ENCODE results near the gene TMEM143.
"Not testable (repeated sequence)": the region's sequence is repeated elsewhere in the genome, so short reads cannot be mapped to it uniquely, and the experiment has no call there.

The TMEM143 gene

DNA sequence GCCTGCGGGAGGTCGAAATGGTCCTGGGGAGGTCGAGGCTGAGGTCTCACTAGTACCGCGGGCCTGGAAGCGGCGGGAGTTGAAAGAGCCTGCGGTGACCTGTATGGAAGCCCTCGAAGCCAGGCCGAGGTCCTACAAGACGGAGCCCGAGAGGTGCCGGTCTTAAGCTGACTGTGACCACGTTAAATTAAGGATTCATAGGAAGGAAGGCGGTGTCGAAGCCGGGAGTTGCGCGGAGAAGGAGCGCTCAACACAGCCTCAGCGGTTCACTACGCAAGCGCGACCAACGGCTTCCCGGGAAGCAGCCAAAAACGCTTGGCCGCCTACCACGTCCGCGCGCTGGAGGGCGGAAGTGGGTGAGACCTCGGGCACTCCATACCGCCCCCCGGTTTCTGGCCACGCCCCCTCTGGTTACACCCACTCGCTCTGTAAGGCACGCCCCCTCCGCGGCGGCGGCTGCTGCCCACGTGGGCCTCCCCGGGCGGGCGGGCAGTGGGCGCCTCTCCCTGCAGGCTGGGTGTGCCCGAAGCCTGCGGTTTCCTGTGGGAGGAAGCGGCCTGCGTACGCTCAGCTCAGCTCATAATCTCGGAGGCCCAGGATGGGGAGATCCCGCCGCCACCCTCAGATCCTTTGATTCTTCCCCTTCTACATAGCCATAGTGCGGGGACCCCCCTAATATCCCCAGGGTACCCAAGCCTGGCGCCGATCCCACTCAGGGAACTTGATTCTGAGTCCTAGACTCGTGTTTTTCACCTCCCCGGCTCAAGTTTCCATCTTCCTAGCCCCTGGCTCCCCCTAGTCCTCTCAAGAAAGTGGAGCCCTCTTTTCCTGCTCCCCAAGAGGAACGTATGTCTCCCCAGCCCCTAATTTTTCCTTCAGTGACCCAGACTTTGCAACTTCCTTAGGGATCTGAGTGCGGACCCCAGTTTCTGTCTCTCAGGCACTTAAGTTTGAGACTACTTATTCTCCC is 41.8 kb downstream of the TMEM143 start:
- DNase-seq: peak; percentile 97

DNA sequence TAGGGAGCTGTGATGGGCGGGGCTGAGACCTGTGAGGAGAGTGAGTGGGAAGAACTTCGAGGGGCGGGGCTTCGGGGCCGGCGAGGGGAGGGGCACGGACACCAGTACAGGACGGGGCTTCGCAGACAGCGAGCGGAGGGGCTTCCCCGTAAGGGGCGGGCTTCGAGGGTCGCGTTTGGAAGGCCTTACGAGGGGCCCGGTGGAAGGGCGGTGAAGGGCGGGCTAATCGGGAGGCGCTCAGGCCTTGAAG is 42.4 kb downstream of the TMEM143 start:
- DNase-seq: peak; percentile 85

DNA sequence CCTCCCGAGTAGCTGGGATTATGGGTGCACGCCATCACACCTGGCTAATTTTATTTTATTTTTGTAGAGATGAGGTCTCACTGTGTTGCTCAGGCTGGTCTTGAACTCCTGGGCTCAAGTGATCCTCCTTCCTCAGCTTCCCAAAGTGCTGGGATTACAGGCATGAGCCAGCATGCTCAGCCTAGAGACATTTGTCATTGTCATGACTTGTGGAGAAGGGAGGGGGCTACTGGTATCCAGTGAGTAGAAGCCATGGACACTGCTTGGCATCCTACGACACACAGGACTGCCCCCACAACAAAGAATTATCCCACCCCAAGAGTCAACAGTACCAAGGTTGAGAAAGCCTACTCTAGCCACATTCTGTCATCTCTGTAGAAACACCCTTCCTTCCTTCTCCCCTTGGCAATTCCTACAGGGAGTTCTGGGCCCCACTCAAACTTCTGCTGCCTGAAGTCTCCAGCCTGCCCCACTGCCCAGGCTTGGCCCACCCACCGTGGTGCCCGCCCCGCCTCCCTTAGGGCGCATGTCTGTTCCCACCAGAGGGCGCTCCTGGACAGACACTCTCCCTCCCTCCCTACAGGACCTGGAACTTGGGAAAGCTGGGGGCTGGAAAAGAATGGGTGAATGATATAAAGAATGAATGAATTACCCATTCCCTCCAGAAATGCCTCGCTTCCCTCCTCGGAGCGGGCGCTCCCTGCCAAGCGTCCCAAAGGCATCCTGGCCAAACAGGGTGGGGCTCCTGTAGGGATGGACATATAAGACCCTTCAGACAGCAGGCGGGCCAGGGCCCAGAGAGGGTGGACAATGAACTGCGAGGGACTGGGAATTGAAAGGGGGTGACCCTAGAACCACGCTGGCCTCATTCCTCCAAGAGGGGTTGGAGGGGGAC is 43.8 kb downstream of the TMEM143 start:
- peak; percentile 86 for DNase-seq

DNA sequence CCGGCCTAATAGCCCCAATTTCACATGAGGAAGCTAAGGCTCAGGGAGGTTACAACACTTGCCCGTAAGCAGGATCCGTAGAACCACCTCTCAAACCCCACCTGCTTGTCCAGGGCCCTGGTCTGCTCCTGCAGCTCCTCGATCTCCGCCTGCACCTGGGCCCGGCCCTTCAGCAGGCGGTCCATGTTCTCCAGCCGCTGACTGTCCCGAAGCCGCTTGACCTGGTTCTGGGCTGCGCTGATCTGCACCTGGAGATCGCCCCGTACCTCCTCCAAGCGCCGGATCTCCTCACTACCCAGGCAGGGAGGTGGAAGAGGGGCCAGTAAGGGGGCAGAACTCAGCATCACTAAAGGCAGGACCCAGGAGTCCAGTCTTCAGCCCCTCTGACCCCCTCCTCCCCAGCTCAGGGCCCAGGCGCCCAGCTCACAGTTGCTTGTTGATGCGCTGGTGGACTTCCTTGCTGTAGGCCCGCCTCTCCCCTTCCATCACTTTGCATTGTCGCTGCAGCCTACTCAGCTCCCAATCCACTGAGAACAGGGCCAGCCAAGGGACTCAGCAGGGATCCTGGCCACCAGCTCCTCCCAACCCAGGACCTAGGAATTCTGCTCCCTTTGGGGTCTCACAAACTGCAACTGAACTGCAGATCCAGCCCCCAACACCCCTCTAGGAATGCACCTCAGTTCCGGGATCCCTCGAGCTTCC is 45.3 kb downstream of the TMEM143 start:
- no peak for DNase-seq

DNA sequence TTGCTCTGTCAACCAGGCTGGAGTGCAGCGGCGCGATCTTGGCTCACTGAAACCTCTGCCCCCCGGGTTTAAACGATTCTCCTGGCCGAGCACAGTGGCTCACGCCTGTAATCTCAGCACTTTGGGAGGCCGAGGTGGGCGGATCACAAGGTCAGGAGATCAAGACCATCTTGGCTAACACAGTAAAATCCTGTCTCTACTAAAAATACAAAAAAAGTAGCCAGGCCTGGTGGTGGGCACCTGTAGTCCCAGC is 46.1 kb downstream of the TMEM143 start:
- DNase-seq: not testable (repeated sequence)

DNA sequence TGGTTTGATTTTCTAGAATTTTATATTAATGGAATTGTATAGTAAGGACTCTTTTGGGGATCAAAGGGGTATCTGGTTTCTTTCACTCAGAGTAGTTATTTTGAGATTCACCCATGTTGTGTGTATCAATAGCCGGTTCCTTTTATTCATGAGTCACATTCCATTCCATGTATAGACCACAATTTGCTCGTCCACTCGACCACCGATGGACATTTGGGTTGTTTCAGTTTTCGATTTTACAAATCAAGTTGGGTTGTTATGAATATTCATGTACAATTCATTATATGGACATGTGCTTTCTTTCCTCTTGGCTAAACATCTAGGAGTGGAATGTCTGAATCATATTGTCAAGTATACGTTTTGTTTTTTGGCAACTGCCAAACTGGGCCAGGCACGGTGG is 48.0 kb downstream of the TMEM143 start:
- DNase-seq: no peak

DNA sequence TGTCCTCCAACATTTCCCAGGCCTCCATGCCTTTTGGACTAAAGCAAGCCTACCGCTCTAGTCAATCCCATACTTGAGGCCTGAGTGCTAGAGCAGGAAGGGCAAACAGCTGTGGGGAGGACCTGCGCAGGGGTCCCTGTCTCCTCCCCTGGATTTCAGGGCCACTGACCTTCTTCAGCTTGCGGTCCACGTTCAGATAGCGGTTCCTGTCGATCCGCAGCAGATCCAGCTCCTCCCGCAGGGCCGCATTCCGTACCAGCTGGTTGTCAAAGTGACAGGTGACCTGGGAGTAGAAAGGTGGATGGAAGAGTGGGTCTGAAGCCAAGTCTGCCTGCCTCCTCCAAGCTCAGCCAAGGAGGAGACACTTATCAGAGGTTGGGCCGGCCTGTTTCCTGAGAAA is 52.4 kb downstream of the TMEM143 start:
- no peak for DNase-seq

DNA sequence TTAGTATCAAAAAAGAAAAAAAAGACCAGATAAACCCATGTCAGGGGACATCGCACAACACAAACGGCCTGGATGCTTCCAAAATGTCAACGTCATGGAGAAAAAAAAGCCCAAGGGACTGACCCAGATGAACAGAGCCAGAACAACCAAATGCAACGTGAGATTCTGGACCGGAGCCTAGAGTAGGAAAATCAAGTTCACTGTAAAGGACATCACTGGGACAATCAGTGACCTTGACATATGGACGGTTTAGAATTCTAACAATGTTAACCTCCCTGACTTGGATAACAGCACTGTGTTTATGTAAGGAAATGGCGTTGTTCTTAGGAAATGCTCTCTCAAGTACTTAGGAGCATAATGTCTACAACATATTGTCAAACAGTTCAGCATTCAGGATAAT is 53.5 kb downstream of the TMEM143 start:
- no peak for DNase-seq

DNA sequence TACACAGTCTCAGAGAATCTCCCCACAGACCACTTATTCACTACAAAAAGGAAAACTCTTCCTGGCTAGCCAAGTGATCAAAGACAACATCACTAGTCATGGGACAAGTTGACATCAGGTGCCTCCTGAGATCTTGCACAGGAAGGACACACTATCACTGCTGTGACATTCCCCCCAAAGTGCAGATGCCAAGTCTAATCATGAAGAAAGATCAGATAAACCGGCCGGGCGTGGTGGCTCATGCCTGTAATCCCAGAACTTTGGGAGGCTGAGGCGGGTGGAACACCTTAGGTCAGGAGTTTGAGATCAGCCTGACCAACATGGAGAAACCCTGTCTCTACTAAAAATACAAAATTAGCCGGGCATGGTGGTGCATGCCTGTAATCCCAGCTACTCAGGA is 54.0 kb downstream of the TMEM143 start:
- DNase-seq: not testable (repeated sequence)

DNA sequence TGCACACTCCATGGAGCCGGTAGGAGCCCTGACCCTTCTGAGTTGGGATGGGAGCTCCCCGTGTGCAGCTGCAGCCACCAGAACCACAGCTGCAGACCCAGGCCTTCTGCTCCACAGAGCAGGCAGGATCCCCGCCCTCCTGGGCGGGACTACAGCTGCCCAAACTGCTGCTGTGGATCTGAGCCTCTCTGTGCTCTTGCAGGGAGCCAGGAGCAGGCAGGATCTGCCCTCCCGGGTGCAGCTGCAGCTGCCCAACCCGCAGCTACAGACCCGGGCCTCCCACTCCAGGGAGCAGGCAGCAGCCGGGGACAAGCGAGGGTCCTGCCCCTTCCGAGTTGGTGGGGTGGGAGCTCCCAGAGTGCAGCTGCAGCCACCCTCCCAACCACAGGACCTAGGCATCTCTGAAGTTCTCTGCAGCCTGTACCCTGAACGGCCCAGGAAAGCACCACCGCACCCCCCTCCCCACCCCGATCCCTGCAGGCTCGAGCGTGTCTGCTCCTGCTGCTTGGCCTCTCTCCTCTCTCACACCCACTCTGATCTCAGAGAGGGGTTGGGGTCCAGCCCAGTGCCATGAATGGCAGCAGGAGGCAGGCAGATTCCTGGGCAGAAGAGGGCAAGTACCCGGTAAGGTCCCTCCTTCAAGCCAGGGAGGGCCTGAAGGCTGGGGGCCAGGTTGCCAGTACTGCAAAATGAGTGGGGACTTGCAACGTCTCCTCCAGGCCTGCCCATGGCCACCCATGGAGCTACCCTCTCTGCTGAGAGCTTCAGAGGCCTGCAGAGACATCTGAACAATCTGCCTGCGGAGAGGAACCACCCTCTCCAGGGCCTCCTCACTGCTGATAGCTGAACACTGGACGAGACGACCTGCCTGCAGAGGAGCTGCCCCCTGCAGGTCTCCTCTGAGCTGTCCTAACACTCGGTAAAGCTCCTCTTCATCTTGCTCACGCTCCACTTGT is 54.8 kb downstream of the TMEM143 start:
- DNase-seq: peak; percentile 25

DNA sequence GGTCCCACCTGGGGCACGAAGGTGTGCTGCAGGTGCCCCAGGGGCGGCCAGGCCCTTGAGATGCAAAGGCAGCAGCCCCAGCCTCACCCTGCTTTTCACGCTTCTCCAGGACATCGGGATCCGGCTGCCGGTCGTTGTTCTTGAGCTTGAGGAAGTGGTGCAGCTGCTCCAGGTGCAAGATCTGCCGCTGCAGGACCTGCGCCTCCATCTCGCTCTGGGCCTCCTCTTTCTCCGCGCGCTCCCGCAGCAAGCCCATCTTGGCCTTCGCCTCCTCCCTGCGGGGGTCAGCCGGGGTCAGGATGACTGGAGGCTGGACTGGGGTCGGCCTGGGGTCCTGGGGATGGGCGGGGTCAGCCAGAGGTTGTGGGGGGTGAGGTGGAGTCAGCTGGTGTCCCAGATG is 59.9 kb downstream of the TMEM143 start:
- no peak for DNase-seq

DNA sequence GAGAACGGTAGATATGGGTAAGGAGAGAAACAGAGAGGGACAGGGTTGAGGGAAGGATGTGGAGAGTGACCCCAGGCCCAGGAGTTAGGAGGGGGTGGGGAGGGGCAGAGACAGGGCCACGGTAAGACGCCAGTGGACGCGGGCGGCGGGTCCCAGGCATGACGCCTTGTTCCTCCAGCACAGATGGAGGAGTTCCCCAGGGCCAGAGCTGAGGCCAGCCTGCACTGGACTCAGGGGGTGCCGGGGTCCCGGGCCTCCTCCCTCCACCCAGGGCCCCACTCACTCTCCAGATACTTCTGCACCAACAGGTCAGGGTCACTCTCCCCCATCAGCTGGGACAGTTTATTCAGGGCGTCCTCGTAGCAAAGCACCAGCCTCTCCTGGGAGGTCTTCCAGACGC is 60.4 kb downstream of the TMEM143 start:
- no peak for DNase-seq

DNA sequence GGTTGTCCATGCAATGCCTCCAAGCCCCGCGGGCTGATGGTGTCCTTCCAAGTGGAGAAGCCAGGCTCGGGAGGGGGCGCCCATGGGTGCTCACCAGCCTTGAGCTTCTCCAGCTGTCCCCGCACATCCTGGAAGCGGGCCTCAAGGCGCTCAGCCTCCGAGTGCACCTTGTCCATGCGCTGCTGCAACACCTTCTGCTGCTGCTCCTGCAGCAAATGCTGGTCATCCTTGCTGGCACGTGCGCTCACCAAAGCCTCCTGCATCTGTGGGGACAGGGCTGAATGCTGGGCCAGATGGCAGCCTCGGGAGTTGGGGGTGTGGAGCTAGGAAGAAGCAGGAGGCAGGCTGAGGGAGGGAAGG is 61.2 kb downstream of the TMEM143 start:
- DNase-seq: no peak

DNA sequence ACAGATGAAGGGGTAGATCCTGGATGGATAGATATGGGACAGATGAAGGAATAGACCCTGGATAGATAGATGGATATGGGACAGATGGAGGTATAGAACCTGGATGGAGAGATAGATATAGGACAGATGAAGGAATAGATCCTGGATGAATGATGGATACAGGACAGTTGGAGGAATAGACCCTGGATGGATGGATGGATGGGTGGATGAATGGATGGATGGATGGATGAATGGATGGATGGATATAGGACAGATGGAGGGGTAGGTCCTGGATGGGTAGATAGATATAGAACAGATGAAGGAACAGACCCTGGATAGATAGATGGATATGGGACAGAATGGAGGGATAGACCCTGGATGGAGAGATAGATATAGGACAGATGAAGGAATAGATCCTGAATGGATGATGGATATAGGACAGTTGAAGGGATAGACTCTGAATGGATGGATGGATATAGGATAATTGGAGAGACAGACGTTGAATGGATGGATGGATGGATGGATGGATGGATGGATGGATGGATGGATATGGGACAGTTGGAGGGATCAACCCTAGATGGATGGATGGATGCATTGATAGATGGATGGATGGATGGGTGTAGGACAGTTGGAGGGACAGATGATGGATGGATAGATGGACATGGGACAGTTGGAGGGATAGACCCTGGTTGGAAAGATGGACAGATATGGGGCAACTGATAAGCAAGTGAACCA is 61.7 kb downstream of the TMEM143 start:
- DNase-seq: no peak

DNA sequence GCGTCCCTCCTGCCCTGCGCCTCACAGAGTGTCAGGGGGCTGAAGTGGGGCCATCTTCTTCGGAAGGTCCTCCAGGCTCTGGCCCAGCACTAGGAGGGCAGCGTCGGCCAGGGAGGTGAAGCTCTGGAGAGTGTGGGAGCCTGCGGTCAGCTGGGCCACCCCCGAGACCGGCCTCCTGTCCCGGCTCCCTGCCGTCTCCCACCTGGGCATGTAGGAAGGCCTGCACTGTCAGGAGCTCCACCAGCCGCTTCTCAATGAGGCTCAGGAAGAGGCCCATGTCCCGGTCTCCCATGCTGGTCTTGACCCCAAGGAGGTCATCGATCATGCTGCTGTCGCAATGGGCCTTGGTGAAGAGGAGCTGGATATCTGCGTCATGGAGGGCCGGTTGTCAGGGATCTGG is 65.8 kb downstream of the TMEM143 start:
- no peak for DNase-seq

DNA sequence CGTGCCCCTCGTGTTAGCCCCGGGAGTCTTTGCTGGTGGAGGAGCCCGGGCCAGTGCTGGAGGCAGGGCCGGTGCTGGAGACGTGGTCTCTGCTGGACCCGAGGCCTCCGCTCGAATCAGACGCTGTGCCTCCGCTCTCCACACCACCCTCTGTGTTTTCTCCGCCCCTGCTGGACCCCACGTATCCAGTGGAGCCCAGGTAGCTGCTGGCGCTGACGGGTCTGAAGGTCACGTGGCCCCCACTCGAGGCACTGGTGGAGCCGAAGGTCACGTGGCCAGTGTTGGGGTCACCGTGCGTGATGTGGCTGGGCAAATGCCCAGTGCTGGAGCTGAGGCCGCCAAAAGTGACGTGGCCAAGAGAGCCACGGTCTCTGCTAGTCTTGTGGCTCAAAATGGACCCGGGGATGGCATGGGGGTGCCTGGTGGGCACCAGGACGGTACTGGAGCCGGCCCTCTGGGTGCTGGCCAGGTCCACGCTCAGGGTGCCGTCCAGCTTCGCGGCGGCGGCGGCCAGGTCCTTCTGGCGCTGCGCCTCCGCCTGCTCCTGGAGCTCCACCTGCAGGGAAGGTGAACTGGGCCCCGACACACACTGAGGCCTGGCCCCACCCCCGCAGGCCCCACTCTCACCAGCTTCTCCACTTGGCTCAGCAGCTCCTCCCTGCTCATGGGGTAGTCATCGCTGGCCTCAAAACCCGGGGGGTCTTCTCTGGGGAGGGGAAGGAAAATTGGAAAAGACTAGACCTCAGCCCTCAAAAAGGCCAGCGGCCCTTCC is 66.6 kb downstream of the TMEM143 start:
- DNase-seq: no peak

DNA sequence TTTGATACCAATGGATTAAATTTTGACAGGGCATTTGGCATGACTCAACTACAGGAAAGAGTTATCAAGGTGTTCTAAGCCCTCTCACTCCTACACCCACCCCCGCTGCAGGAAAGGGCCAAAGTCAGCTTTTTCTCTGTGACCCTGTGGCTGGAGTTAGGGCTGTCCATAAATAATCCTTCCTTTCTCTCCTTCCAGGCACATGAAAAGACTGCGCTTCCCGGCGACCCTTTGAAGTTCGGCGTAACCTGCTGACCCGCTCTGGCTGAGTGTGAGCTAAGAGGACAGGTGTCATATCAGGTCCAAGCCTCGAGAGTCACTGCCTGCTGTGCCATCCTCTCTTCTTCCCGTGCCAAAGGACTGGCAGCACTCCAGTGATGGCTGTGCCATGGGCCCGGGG is 68.3 kb downstream of the TMEM143 start:
- DNase-seq: no peak

DNA sequence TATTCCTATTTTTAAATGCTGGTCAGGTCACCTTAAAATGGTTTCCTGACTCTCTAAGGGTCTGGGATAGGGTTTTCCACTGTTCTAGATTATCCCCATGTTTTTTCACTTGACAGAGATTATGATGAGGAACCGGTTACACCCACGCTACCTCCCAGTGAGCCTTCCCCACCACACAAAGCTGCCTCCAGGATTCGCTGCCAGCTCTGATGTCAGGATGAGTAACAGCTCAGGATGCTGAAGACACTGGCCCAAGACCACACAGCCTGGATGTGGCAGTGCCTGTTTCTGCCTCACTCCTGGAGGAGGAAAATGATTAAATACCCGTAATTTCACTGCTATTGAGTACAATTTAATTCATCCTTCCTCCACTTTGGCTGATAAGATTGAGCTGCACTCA is 70.9 kb downstream of the TMEM143 start:
- no peak for DNase-seq

DNA sequence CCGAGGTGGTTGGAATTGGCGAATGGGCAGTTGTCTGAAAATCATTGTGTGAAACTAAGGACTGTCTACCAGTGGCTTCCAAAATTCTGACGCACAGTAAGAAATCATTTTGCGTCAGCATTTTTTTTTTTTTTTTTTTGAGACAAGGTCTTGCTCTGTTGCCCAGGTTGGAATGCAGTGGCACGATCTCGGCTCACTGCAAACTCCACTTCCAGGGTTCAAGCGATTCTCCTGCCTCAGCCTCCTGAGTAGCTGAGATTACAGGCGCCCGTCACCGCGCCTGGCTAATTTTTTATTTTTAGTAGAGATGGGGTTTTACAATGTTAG is 72.3 kb downstream of the TMEM143 start:
- not testable (repeated sequence) for DNase-seq

DNA sequence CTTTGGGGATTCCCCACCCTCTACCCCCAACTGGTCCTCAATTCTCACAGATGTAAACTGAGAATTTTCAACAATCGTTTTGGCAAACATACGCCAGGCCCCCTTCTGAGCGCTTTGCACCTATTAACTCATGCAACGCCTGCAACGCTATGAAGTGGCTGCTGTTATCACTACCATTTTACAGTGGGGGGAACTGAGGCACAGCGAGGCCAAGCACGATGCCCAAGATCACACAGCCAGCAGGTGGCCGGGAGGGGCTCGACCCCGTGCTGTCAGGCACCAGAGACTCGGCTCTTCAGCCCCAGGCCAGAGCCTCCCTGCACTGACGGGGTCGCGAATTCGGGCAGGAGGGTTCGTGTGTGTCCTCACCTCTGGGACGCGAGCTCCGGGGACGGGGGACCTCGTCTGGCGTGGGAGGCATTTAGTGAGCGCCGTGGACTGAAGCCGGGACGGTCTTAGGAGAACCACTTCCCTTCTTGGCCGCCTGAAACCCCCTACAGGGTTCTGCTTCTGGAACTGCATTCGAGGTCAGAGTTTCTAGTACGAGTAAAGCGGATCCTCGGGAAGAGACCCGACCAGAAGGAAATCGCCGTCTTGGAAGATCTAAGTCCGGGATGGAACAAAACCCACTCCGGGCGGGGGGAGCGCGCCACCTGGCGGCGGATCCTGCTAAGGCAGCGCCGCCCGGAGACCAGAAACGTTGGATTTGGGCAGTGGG is 72.8 kb downstream of the TMEM143 start:
- peak; percentile 22 for DNase-seq

DNA sequence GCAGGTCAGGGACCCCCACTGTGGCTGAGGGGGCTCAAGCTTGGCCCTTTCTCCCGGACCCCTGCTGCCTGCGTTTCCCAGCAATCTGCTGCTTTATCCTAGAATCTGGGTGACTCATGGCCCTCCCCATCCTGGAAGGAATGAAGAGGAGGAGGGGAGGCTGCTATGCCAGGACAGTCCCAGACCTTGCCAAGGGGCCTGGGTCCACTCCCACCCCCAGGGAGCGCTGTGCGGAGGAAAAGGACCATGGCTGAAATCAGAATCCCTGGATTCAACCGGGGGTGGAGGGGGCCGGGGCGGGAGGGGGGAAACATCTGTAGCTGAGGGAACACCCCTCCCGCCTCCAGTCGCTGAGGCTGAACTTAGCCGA is 73.4 kb downstream of the TMEM143 start:
- DNase-seq: no peak

Data from NCI-H1694 (cell line).